GM12865 (cell line): Measurements from ENCODE around the gene COTL1.

Experiments
- DNase-seq: peaks from one replicate; pipeline ENCODE4 v3.0.0; 2010; ENCODE audit warnings: low read depth
- H3K4me3 ChIP-seq: 2 replicates; pipeline ENCODE4 v1.5.1; 2011; ENCODE audit warnings: mild to moderate bottlenecking, low read depth, low read length, control low read depth
- TF ChIP-seq, protein P1 (sequence below): IDR thresholded peaks from 2 replicates; pipeline ENCODE4 v1.5.1; 2011; ENCODE audit warnings: low read length, control low read depth, low read depth, inconsistent platforms; ENCODE audit not compliant: insufficient read depth; ENCODE audit errors: missing control alignments

Gene COTL1

DNA sequence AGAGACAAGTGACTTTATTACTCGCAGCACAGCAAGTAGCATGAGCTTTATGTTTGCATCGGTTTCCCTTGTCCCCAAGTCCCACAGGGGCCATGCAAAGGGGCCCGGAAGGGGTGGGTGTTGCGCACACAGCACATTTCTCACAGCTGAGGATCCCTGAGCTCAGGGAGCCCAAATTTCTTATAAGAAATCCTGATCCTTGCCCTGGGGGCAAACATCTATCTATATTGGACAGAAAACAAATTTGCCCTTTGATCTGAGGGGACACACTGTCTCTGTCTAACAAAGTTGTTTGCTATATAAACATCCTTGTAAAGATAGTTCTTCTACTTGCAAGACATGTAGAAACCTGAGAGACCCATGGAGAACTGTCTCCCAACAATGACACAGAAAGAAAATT is 77.7 kb downstream of the COTL1 start:
- DNase-seq, result no peak
- TF ChIP-seq, protein P1, sequence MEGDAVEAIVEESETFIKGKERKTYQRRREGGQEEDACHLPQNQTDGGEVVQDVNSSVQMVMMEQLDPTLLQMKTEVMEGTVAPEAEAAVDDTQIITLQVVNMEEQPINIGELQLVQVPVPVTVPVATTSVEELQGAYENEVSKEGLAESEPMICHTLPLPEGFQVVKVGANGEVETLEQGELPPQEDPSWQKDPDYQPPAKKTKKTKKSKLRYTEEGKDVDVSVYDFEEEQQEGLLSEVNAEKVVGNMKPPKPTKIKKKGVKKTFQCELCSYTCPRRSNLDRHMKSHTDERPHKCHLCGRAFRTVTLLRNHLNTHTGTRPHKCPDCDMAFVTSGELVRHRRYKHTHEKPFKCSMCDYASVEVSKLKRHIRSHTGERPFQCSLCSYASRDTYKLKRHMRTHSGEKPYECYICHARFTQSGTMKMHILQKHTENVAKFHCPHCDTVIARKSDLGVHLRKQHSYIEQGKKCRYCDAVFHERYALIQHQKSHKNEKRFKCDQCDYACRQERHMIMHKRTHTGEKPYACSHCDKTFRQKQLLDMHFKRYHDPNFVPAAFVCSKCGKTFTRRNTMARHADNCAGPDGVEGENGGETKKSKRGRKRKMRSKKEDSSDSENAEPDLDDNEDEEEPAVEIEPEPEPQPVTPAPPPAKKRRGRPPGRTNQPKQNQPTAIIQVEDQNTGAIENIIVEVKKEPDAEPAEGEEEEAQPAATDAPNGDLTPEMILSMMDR, result no peak
- H3K4me3 ChIP-seq, result no peak overlapping the region

DNA sequence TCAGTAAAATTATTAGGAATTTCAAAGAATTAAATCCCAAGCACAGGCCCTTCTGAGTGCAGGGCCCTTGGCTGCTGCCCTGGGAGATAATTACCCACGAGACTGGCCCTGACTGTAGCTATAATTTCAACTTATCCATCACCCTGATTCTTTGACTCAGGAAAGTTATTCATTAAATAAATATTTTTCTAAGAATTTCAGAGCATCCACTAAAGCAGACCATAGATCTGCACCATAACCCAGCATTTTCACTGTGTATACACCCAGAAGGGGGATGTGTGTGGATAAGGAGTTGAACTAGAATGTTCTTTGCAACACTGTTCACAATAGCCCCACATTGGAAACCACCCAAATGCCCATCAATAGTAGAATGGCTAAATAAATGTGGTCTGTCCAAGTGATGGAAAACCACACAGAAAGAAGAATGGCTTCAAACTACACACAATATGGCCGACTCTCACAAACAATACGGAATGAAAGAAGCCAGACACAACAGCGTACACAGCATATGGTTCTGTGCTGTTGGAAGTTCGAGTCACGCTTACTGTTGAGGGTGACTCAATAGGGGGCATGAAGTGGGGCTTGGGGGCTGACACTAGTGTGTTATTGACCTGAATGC is 79.5 kb downstream of the COTL1 start:
- no peak for DNase-seq
- no peak overlapping the region for H3K4me3 ChIP-seq
- TF ChIP-seq, protein P1, result no peak

DNA sequence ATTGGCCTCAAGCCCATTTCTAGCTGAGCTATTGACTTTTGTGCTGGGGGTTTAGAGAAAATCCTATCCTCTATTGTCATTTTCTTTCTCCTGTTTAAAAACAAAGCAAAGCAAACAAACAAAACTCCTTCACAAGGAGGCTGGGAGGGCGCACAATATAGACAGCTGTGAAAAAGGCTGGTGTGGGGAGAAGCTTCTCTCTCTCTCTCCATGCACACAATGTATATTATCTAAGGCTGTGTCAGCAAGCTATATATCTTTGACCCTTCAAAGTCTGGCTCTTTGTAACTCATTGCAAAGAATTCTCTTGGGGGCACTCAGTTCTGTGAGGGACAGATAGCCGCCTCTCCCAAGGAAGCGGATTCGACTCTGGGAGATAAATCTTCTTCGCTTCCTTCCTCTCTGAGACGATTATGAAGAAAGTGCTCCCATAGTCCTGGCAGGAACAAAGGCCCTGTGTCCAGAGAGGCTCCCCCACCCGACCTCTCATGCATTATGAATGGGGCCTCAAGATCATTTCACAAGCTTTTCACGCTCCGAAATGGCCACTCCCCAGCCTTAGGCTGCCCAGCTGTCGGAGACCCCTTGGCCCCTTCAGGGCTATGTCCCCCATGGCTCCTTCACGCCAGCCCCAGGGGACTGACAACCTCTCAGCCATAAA is 80.3 kb downstream of the COTL1 start:
- DNase-seq, result no peak
- TF ChIP-seq, protein P1, result no peak
- no peak overlapping the region for H3K4me3 ChIP-seq

DNA sequence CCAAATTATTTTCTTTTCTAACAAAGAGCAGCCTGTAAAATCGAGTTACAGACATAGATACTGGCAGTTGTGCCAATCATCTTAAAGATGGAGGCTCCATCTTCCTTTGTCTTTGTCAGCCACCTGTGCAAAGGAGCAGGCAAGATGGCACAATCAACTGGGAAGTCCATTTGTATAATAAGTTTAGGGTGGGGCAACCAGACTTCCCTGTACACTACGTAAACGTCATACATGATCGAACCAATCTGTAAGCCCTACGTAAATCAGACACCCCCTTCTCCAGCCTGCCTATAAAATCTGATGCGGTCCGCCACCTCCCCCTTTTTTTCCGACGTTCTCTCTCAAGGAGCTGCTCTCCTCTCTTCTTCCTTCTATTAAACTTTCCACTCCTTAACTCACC is 82.0 kb downstream of the COTL1 start:
- TF ChIP-seq, protein P1, result no peak
- no peak for DNase-seq
- H3K4me3 ChIP-seq, result no peak overlapping the region

DNA sequence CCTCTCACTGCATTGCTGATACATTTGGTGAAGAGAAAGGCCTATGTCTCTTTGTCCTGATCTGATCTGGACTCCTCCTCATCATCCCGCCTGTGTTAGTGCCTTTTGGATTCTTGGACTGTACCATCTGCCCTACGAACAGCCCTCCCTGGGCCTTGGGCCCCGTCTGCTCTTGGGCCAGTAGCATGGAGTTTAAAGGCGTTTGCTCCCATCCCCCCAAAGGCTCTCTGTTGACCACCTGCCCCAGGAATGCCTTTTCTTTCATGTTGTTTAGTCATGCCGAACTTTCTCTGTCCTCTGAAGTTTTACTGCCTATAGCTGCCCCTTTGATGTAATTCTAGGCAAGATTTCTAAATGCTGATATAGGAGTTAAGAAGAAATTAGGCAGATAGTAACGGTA is 82.5 kb downstream of the COTL1 start:
- TF ChIP-seq, protein P1, result no peak
- no peak overlapping the region for H3K4me3 ChIP-seq
- no peak for DNase-seq

DNA sequence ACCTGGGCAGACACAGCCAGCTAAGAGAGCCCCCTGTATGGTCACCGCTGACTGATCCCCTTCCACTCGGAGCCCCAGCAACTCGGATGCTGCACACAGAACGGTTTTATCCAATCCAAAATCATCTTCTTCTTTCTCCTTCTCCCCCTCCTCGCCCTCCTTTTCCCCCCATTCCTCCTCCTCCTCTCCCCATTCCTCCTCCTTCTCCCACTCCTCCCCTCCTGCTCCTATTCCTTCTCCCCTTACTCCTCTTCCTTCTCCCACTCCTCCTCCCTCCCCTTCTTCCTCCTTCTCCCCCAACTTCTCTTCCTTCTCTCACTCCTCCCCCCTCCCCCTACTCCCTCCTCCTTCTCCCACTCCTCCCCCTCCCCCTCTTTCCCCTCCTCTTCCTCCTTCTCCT is 83.1 kb downstream of the COTL1 start:
- TF ChIP-seq, protein P1, result no peak
- no peak for DNase-seq

More for the DNA sequence above, 83.1 kb downstream of the COTL1 start:
- no peak overlapping the region for H3K4me3 ChIP-seq
